Left lung (tissue), 10 donors: ENCODE data around the gene OR8D1. TPM values are rescaled to one million over a fixed set of nuclear protein-coding genes. Genes with fewer than 3 reads are reported as not detected.

Source experiments
- ATAC-seq: fragments of 200-7000 bp; cut with Tn5 transposase; one replicate; pipeline ENCODE4 v1.9.1; 2020; ENCODE audit warnings: moderate library complexity
- DNase-seq, 4 donors: peaks; one replicate each; pipeline ENCODE4 v3.0.0-alpha.2; 2013 to 2020
- H3K27ac ChIP-seq, 2 donors: fragments of 200-600 bp; sonication (generic) in 1 of 2; one replicate each; pipeline versions ENCODE4 v1.5.0 to v1.8.0; 2020 to 2021
- H3K27me3 ChIP-seq, 2 donors: fragments of 200-600 bp; sonication (generic) in 1 of 2; one replicate each; pipeline versions ENCODE4 v1.5.0 to v1.8.0; 2020 to 2021
- H3K36me3 ChIP-seq, 2 donors: fragments of 200-600 bp; sonication (generic) in 1 of 2; one replicate each; pipeline versions ENCODE4 v1.5.0 to v1.8.0; 2020 to 2021
- H3K4me1 ChIP-seq, 2 donors: fragments of 200-600 bp; one replicate each; pipeline ENCODE4 v1.8.0; 2021
- H3K4me3 ChIP-seq, 2 donors: fragments of 200-600 bp; sonication (generic) in 1 of 2; one replicate each; pipeline versions ENCODE4 v1.5.0 to v1.8.0; 2020 to 2021; ENCODE audit warnings: mild to moderate bottlenecking in 1 of 2
- H3K9me3 ChIP-seq, 2 donors: fragments of 200-600 bp; sonication (generic) in 1 of 2; one replicate each; pipeline versions ENCODE4 v1.5.0 to v1.8.0; 2020 to 2021
- intact Hi-C, 2 donors: fragments of 100-400 bp; cut with DNase I; formaldehyde crosslinking; loops; one replicate each; pipeline versions ENCODE4 v1.11.2 to v1.14.2; 2022
- polyA plus RNA-seq, 6 donors: library from polyadenylated mRNA; unstranded; fragments of 120-200 nt; gene quantifications; one replicate each; pipeline ENCODE4 v1.2.1, GENCODE V29; 2013; ENCODE audit not compliant: insufficient read length in 6 of 6
- total RNA-seq, 2 donors: library from RNA; stranded (reverse); fragmentation: NEBNext Ultra II Directional; extraction: Animal tissue kit (Norgen Biotek cat#: 25700); gene quantifications; one replicate each; pipeline ENCODE4 v1.2.1, GENCODE V29; 2021
- TF ChIP-seq, protein P1 (sequence below), 2 donors: fragments of 200-600 bp; sonication (generic) in 1 of 2; IDR thresholded peaks; one replicate each; pipeline versions ENCODE4 v1.5.0 to v1.8.0; 2021; ENCODE audit warnings: antibody characterized with exemption in 2 of 2
- donor health status: DM: no; HTN: yes; CAD: no.
- donor health status: DM: no; HTN: no; CAD: no.

Gene OR8D1
- total and polyA plus RNA-seq, 8 donors: not detected

- H3K36me3 ChIP-seq: no peaks in the 10 kb centered on the region
- H3K27me3 ChIP-seq: no peaks in the 10 kb centered on the region
- H3K27ac ChIP-seq: no peak overlapping the region
- no peaks in the 10 kb centered on the region for H3K9me3 ChIP-seq
- TF ChIP-seq, protein P1, sequence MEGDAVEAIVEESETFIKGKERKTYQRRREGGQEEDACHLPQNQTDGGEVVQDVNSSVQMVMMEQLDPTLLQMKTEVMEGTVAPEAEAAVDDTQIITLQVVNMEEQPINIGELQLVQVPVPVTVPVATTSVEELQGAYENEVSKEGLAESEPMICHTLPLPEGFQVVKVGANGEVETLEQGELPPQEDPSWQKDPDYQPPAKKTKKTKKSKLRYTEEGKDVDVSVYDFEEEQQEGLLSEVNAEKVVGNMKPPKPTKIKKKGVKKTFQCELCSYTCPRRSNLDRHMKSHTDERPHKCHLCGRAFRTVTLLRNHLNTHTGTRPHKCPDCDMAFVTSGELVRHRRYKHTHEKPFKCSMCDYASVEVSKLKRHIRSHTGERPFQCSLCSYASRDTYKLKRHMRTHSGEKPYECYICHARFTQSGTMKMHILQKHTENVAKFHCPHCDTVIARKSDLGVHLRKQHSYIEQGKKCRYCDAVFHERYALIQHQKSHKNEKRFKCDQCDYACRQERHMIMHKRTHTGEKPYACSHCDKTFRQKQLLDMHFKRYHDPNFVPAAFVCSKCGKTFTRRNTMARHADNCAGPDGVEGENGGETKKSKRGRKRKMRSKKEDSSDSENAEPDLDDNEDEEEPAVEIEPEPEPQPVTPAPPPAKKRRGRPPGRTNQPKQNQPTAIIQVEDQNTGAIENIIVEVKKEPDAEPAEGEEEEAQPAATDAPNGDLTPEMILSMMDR (IDR thresholded peaks at IDR 0.05): no peak
- intact Hi-C loops: no loop called here
- DNase-seq (no peak), ATAC-seq (no peak)
- no peak overlapping the region for H3K4me3 ChIP-seq
- no peaks in the 10 kb centered on the region for H3K4me1 ChIP-seq
These were observed 17.7 kb downstream of the OR8D1 start for GRCh38 chr11:124296016-124296415.

DNA sequence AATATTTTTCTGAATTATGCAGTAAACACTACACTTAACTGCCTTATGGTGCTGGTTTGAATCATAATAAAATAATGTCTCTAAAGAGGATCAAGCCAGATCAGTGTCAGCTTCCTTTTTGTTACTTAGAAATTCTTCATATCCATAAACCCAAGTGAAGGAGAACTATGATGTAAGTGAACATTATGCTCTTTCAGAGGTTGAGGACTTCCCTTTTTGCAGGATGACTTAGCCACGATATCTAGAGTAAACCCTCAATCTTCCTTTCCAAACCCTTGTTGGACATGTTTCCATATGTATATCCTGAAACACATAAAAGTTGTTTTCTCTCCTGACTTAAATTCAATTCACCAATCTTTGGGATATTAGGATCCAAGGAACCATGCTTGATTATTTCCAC is 19.1 kb downstream of the OR8D1 start:
- Histone ChIP-seq H3K4me3 (no peak overlapping the region), H3K27me3 (no peaks in the 10 kb centered on the region), H3K4me1 (no peaks in the 10 kb centered on the region), H3K9me3 (no peaks in the 10 kb centered on the region), H3K27ac (no peak overlapping the region), H3K36me3 (no peaks in the 10 kb centered on the region)
- intact Hi-C loops: no loop called here
- TF ChIP-seq, protein P1 (IDR thresholded peaks at IDR 0.05): no peak
- no peak for DNase-seq
- no peak for ATAC-seq

DNA sequence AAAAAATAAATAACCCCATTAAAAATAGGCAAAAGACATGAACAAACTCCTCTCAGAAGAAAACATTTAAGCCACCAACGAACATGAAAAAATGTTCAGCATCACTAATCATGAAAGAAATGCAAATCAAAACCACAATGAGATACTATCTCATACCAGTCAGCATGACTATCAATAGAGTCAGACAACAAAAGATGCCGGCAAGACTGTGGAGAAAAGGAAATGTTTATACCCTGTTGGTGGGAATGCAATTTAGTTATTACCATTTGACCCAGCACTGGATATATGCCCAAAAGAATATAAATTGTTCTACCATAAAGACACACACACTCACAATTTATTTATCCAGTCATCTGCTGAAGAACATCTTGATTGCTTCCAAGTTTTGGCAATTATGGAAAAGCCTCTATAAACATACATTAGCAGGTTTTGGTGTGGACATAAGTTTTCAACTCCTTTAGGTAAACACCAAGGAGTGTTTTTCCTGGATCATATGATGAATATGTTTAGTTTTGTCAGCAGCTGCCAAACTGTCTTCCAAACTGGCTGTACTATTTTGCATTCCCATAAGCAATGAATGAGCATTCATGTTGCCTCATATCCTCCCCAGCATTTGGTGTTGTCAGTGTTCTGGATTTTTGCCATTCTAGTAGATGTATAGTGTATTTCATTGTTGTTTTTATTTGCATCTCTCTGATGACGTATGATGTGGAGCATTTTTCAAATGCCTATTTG is 28.0 kb downstream of the OR8D1 start:
- TF ChIP-seq, protein P1 (IDR thresholded peaks at IDR 0.05): no peak
- DNase-seq (peak in 1 of 4 donors; percentile 1), ATAC-seq (no peak)
- Histone ChIP-seq H3K4me1 (no peaks in the 10 kb centered on the region), H3K4me3 (no peak overlapping the region), H3K27ac (no peak overlapping the region), H3K27me3 (no peaks in the 10 kb centered on the region), H3K36me3 (no peaks in the 10 kb centered on the region), H3K9me3 (peaks cover 0 to 7% of the 10 kb centered on the region in 2 donors)
- intact Hi-C loops: no loop called here

- intact Hi-C loops: no loop called here
- DNase-seq (no peak), ATAC-seq (no peak)
- H3K27ac ChIP-seq: no peak overlapping the region
- H3K4me1 ChIP-seq: no peaks in the 10 kb centered on the region
- H3K9me3 ChIP-seq: peaks cover 0 to 4% of the 10 kb centered on the region in 2 donors
- H3K4me3 ChIP-seq: no peak overlapping the region
- H3K27me3 ChIP-seq: no peaks in the 10 kb centered on the region
- no peaks in the 10 kb centered on the region for H3K36me3 ChIP-seq
- TF ChIP-seq, protein P1 (IDR thresholded peaks at IDR 0.05): no peak
These were observed 35.5 kb downstream of the OR8D1 start for GRCh38 chr11:124278261-124278660.

DNA sequence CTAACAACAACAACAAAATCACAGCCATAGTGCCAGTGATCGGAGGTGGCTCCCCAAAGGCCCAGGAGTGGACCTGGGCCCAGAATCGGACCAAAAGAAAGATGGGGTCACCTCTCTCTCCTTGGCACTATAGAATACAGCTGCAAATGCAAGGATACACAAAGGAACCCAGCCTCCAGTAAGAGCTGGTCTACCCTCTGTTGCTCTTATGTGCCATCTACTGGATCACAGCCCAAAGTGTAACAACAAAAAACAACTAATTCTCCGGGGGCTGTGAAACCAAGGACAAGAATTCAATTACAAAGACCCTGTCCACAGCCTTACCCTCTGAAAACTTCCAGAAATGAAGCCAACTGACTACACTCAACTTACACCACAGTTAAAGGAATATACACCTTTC is 35.9 kb downstream of the OR8D1 start:
- DNase-seq: peak in 1 of 4 donors; percentile 1
- H3K4me3 ChIP-seq: no peak overlapping the region

More for the DNA sequence above, 35.9 kb downstream of the OR8D1 start:
- no peak for ATAC-seq
- Histone ChIP-seq H3K36me3 (no peaks in the 10 kb centered on the region), H3K27ac (no peak overlapping the region), H3K4me1 (no peaks in the 10 kb centered on the region), H3K27me3 (no peaks in the 10 kb centered on the region), H3K9me3 (peaks cover 0 to 4% of the 10 kb centered on the region in 2 donors)
- intact Hi-C loops: no loop called here
- TF ChIP-seq, protein P1 (IDR thresholded peaks at IDR 0.05): no peak
